GM12878 (cell line): ENCODE data around the gene PINK1. TPM values are rescaled to one million over a fixed set of nuclear protein-coding genes. Genes with fewer than 3 reads are reported as not detected.

Experiments
- ATAC-seq: fragments of 200-7000 bp; cut with Tn5 transposase; 3 replicates; pipeline ENCODE4 v1.9.1; 2020; ENCODE audit warnings: mild to moderate bottlenecking, moderate library complexity
- BruUV-seq: library from RNA; stranded (reverse); fragments of 400-500 nt; replicated peaks from 2 replicates; lab custom pipeline; 2021; lab: Mats Ljungman, UMichigan
- CTCF ChIA-PET: fragments of 300-600 bp; sonication (Branson Sonifier 250); formaldehyde crosslinking; extraction: SDS; loops from one replicate; lab custom pipeline; 2021; ENCODE audit warnings: inconsistent platforms; lab: Yijun Ruan, JAX
- POLR2A ChIA-PET: fragments of 350-600 bp; formaldehyde crosslinking; extraction: SDS; loops from one replicate; lab custom pipeline; 2021; ENCODE audit warnings: inconsistent platforms; lab: Charles Lee
- RAD21 ChIA-PET: fragments of 300-600 bp; sonication (Branson Sonifier 250); formaldehyde crosslinking; loops from one replicate; lab custom pipeline; 2023; ENCODE audit warnings: antibody characterized with exemption; ENCODE audit not compliant: unreplicated experiment; lab: Charles Lee
- SMC1A ChIA-PET: fragments of 300-600 bp; sonication (Branson Sonifier 250); formaldehyde crosslinking; loops from one replicate; lab custom pipeline; 2023; ENCODE audit not compliant: unreplicated experiment, uncharacterized antibody; lab: Charles Lee
- DNase-seq: peaks from one replicate; pipeline ENCODE4 v3.0.0-alpha.2; 2011; ENCODE audit warnings: low read depth, low spot score
- FAIRE-seq: peaks from 3 replicates; lab custom pipeline; 2011; peaks lifted over from hg19 to GRCh38; lab: Jason Lieb, UNC
- H2AFZ ChIP-seq: 2 replicates; pipeline ENCODE4 v1.6.0; 2011; ENCODE audit warnings: low read depth, low read length, control low read depth; ENCODE audit not compliant: control insufficient read depth
- H3K27ac ChIP-seq: 2 replicates; pipeline ENCODE4 v1.5.1; 2011; ENCODE audit warnings: control low read depth; ENCODE audit not compliant: control insufficient read depth, insufficient read depth
- H3K27me3 ChIP-seq, 2 experiments: replicated peaks in 1 of 2; 2 replicates each; pipeline versions ENCODE4 v1.6.0 to v1.6.1; 2011; ENCODE audit warnings: low read length in 1 of 2; ENCODE audit not compliant: control insufficient read depth in 2 of 2, insufficient read depth in 2 of 2
- H3K36me3 ChIP-seq, 2 experiments: 2 replicates each; pipeline ENCODE4 v1.5.1; 2011; ENCODE audit warnings: low read length in 1 of 2; ENCODE audit not compliant: control insufficient read depth in 2 of 2, insufficient read depth in 2 of 2
- H3K4me1 ChIP-seq: 2 replicates; pipeline ENCODE4 v1.6.1; 2011; ENCODE audit warnings: mild to moderate bottlenecking, low read length, moderate library complexity, mixed read lengths; ENCODE audit not compliant: control insufficient read depth, insufficient read depth
- H3K4me2 ChIP-seq: 2 replicates; pipeline ENCODE4 v1.6.0; 2011; ENCODE audit warnings: control low read depth; ENCODE audit not compliant: control insufficient read depth, insufficient read depth
- H3K4me3 ChIP-seq: fragments of 200-600 bp; sonication (generic); 2 replicates; pipeline ENCODE4 v1.5.1; 2016
- H3K79me2 ChIP-seq: 2 replicates; pipeline ENCODE4 v1.6.0; 2011; ENCODE audit warnings: low read length; ENCODE audit not compliant: control insufficient read depth, insufficient read depth
- H3K9ac ChIP-seq: 2 replicates; pipeline ENCODE4 v1.8.0; 2011; ENCODE audit warnings: low read length, control low read depth, mixed read lengths; ENCODE audit not compliant: control insufficient read depth, insufficient read depth
- H3K9me3 ChIP-seq: replicated peaks from 3 replicates; pipeline ENCODE4 v1.5.1; 2011; ENCODE audit warnings: mild to moderate bottlenecking, low read length; ENCODE audit not compliant: control insufficient read depth, insufficient read depth
- H4K20me1 ChIP-seq: 2 replicates; pipeline ENCODE4 v1.6.0; 2011; ENCODE audit not compliant: control insufficient read depth, insufficient read depth
- BCL11A ChIP-seq: IDR thresholded peaks from 2 replicates; pipeline ENCODE4 v1.6.1; 2011; ENCODE audit warnings: low read depth, low read length
- CBX5 ChIP-seq: sonication (generic); IDR thresholded peaks from 2 replicates; pipeline ENCODE4 v1.6.1; 2016; ENCODE audit warnings: low read depth, moderate library complexity, mild to moderate bottlenecking, inconsistent platforms
- CHD1 ChIP-seq: IDR thresholded peaks from 2 replicates; pipeline ENCODE4 v1.6.1; 2012; ENCODE audit warnings: low read depth, low read length, improper control_type of control experiment
- EED ChIP-seq: sonication (generic); IDR thresholded peaks from 2 replicates; pipeline ENCODE4 v1.6.1; 2016; ENCODE audit warnings: antibody characterized with exemption, low read depth
- EGR1 ChIP-seq, 2 experiments: IDR thresholded peaks; 1 replicate in 1 of 2; 2 replicates in 1 of 2; pipeline ENCODE4 v1.6.1; 2011 to 2012; ENCODE audit warnings: low read depth in 2 of 2, low read length in 2 of 2, borderline replicate concordance in 1 of 2, mild to moderate bottlenecking in 1 of 2, moderate library complexity in 1 of 2
- ESRRA ChIP-seq: IDR thresholded peaks from 2 replicates; pipeline ENCODE4 v1.6.1; 2012; ENCODE audit warnings: mild to moderate bottlenecking, low read length, improper control_type of control experiment
- IKZF2 ChIP-seq, 2 experiments: fragments of 450-650 bp; IDR thresholded peaks; 2 replicates each; pipeline ENCODE4 v1.6.1; 2017; ENCODE audit warnings: mild to moderate bottlenecking in 2 of 2, moderate library complexity in 2 of 2
- RELA ChIP-seq: fragments of 450-650 bp; IDR thresholded peaks from 2 replicates; pipeline ENCODE4 v1.8.0; 2014; ENCODE audit warnings: borderline replicate concordance; ENCODE audit not compliant: partially characterized antibody
- SMARCA5 ChIP-seq: fragments of 450-650 bp; IDR thresholded peaks from 2 replicates; pipeline ENCODE4 v1.6.1; 2017; ENCODE audit warnings: mild to moderate bottlenecking
- SUPT20H ChIP-seq: IDR thresholded peaks from 2 replicates; pipeline ENCODE4 v1.6.1; 2011; ENCODE audit warnings: low read depth, mild to moderate bottlenecking, low read length, moderate library complexity, borderline replicate concordance; ENCODE audit not compliant: control insufficient read depth
- WGBS: methylation state at CpG from one replicate; pipeline ENCODE4 v1.1.6; 2016; ENCODE audit warnings: low lambda C conversion rate; ENCODE audit not compliant: insufficient replicate concordance, insufficient coverage; ENCODE audit errors: missing lambda C conversion rate; 5-methylcytosine and 5-hydroxymethylcytosine counted together
- in situ Hi-C: fragments of 300-500 bp; cut with MboI; formaldehyde crosslinking; loops from 9 replicates; pipeline ENCODE4 v1.14.3; 2018; ENCODE audit warnings: mixed read lengths
- intact Hi-C: fragments of 100-400 bp; cut with micrococcal nuclease; formaldehyde crosslinking; loops from one replicate; pipeline ENCODE4 v1.14.2; 2022; ENCODE audit not compliant: unreplicated experiment
- polyA plus RNA-seq, 11 experiments: library from polyadenylated mRNA; depleted of rRNA in 4 of 11; unstranded in 6 of 11; stranded (reverse) in 5 of 11; fragments of >200 nt; fragmentation: Nextera tagmentation in 4 of 11; fragmentation: Illumina TruSeq in 1 of 11; extraction: Ambion mirVana in 4 of 11; extraction: Trizol in 1 of 11; gene quantifications; 1 replicate in 1 of 11; 2 replicates in 10 of 11; pipeline versions ENCODE4 v1.2.1 to v1.2.3, GENCODE V29; 2011 to 2016; ENCODE audit warnings: inconsistent platforms in 2 of 11, missing spikeins in 2 of 11, low read depth in 1 of 11
- total RNA-seq, 4 experiments: library from RNA; depleted of rRNA in 3 of 4; stranded (reverse); fragments of >200 nt in 3 of 4; fragmentation: Illumina TruSeq in 1 of 4; extraction: Trizol in 1 of 4; gene quantifications; 2 replicates each; pipeline versions ENCODE4 v1.2.1 to v1.2.3, GENCODE V29; 2013 to 2021
- TF ChIP-seq, protein P1 (sequence below): fragments of 450-650 bp; IDR thresholded peaks from 2 replicates; pipeline ENCODE4 v1.6.1; 2017; ENCODE audit warnings: antibody characterized with exemption, mild to moderate bottlenecking, moderate library complexity

The PINK1 gene
- total and polyA plus RNA-seq, 10 of the 15 experiments (the other 5 are each of a cell fraction or from before 2014, with no cell fraction given) = 0.42 to 4.4 (median 1.9) TPM; not detected in 1

DNA sequence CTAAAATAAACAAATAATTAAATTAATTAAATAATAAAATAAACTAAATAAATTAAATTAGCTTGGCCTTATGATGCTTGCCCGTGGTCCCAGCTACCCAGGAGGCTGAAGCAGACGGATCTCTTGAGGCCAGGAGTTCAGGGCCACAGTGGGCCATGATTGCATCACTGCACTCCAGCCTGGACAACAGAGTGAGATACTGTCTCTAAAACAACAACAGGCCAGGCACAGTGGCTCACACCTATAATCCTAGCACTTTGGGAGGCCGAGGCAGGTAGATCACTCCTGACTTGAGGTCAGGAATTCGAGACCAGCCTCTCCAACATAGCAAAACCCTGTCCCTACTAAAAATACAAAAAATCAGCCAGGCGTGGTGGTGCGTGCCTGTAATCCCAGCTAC lies 12.2 kb upstream of the PINK1 start (continued):
- TF ChIP-seq BCL11A (no peak), CHD1 (no peak), ESRRA (no peak), EGR1 (IDR thresholded peaks at IDR 0.05; ENCODE audit: borderline replicate concordance in 1 of 2, low read depth in 2 of 2, low read length in 2 of 2) (no peak)

DNA sequence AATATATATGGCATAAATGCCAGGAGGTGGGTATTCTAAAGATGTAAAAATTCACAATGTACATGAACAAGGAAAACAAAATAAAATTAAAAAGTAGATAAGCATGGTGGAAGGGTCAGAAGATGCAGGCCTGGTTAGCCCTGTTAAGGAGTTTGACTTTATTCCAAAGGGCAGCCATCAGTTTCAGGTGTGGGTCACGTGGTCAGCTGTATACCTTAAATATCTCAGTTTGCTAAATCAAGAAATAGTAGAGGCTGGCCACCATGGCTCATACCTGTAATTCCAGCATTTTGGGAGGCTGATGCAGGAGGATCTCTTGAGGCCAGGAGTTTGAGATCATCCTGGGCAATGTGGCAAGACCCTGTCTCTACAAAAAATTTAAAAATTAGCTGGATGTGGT lies 8.5 kb upstream of the PINK1 start:
- ChIA-PET RAD21 (no interaction called here), POLR2A (no interaction called here)
- in situ Hi-C loops = no loop called here

More for the DNA sequence above, 8.5 kb upstream of the PINK1 start:
- BruUV-seq = no TSS peak
- Histone ChIP-seq H3K9ac (no peak overlapping the region), H3K4me1 (no peaks in the 10 kb centered on the region), H2AFZ (no peak overlapping the region), H3K4me3 (no peak overlapping the region), H3K4me2 (no peak overlapping the region), H3K36me3 (no peaks in the 10 kb centered on the region), H3K9me3 (no peaks in the 10 kb centered on the region), H3K79me2 (no peaks in the 10 kb centered on the region), H3K27me3 (no peaks in the 10 kb centered on the region; a peak in 1 of 4 replicates), H4K20me1 (no peaks in the 10 kb centered on the region)
- SMC1A ChIA-PET = interaction anchor here (1.4 kb wide), 1 partner anchor 10 kb away, joined by 3 read pairs; no protein-coding TSS in a partner anchor
- CTCF ChIA-PET = interaction anchor here (0.5 to 1.2 kb wide), 2 partner anchors 50 to 607 kb away, joined by 3 read pairs; no protein-coding TSS in a partner anchor
- FAIRE-seq (no peak), DNase-seq (no peak), ATAC-seq (no peak)
- 0% methylated on average over 1 of the region's 1 CpG for WGBS
- intact Hi-C loops = no loop called here
- TF ChIP-seq, protein P1, sequence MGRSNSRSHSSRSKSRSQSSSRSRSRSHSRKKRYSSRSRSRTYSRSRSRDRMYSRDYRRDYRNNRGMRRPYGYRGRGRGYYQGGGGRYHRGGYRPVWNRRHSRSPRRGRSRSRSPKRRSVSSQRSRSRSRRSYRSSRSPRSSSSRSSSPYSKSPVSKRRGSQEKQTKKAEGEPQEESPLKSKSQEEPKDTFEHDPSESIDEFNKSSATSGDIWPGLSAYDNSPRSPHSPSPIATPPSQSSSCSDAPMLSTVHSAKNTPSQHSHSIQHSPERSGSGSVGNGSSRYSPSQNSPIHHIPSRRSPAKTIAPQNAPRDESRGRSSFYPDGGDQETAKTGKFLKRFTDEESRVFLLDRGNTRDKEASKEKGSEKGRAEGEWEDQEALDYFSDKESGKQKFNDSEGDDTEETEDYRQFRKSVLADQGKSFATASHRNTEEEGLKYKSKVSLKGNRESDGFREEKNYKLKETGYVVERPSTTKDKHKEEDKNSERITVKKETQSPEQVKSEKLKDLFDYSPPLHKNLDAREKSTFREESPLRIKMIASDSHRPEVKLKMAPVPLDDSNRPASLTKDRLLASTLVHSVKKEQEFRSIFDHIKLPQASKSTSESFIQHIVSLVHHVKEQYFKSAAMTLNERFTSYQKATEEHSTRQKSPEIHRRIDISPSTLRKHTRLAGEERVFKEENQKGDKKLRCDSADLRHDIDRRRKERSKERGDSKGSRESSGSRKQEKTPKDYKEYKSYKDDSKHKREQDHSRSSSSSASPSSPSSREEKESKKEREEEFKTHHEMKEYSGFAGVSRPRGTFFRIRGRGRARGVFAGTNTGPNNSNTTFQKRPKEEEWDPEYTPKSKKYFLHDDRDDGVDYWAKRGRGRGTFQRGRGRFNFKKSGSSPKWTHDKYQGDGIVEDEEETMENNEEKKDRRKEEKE = no peak
- TF ChIP-seq RELA (no peak), EED (no peak), SMARCA5 (no peak), BCL11A (no peak), SUPT20H (no peak), CBX5 (no peak), IKZF2 (IDR thresholded peaks at IDR 0.05) (no peak)
- TF ChIP-seq, all 136 proteins: peak for 0
- no peak overlapping the region for H3K27ac ChIP-seq
